HG03045 (cell line): ENCODE measurements around the gene CDCA4.

ENCODE experiments used
- ATAC-seq: cut with Tn5 transposase; IDR thresholded peaks from one replicate; pipeline ENCODE4 v1.9.1; 2021; ENCODE audit warnings: mild to moderate bottlenecking, moderate library complexity; ENCODE audit not compliant: unreplicated experiment

The CDCA4 gene

GRCh38 chr14:104965561-104966231, 55.2 kb downstream of the CDCA4 start:
- ATAC-seq: no peak

GRCh38 chr14:104964546-104964945, 56.3 kb downstream of the CDCA4 start:
- ATAC-seq: no peak
